Measurements from ENCODE around the gene PHAF1. TPM values are rescaled to one million over a fixed set of nuclear protein-coding genes. Genes with fewer than 3 reads are reported as not detected.

The PHAF1 gene
- total and polyA plus RNA-seq, 2 donors (not counting 1 experiment from before 2014, with no cell fraction given), result 18.8 to 20.7 TPM

DNA sequence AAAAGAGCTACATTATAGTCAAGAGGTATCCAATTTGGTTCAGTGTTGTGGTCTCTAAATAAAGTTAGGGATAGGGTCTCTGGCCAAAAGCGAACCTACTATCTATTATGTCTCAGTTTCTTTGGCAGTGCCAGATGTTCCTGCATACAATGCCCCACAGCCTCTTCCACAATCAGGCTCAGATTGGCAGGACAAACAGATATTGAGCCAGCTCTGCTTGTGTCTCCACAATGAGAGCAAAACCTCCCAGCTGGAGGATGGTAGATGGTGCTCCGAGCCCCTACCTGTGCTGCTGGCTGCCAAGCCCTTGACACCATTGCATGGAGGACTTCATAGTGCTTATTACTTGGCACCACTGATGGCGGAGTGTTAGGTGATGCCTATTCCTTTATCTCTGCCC, 19.7 kb downstream of the PHAF1 start:
- Histone ChIP-seq H3K4me1 (ENCODE audit: control insufficient read depth in 2 of 2, insufficient read depth in 2 of 2, low read length in 2 of 2) (no peaks in the 10 kb centered on the region), H4K20me1 (ENCODE audit: control insufficient read depth, insufficient read depth, low read length, poor library complexity, severe bottlenecking) (no peaks in the 10 kb centered on the region), H3K79me2 (ENCODE audit: control insufficient read depth, insufficient read depth, low read length) (no peaks in the 10 kb centered on the region), H3K27me3 (replicated peaks in 1 of 4; ENCODE audit: control extremely low read depth in 1 of 4, control insufficient read depth in 3 of 4, insufficient read depth in 4 of 4, low read length in 3 of 4) (no peaks in the 10 kb centered on the region), H3K4me2 (replicated peaks; ENCODE audit: low read depth, low read length, poor library complexity, severe bottlenecking) (no peak overlapping the region), H3K9ac (ENCODE audit: low read length) (no peak overlapping the region), H3K9me3 (ENCODE audit: control extremely low read depth in 1 of 3, control insufficient read depth in 2 of 3, insufficient read depth in 1 of 3, low read length in 2 of 3) (no peaks in the 10 kb centered on the region), H3K36me3 (replicated peaks in 1 of 2; ENCODE audit: control extremely low read depth in 1 of 2, control insufficient read depth in 1 of 2, extremely low read depth in 1 of 2, insufficient read depth in 2 of 2, low read length in 1 of 2) (peaks cover 0 to 45% of the 10 kb centered on the region in 2 experiments), H2AFZ (ENCODE audit: insufficient read depth, low read depth, low read length, poor library complexity, severe bottlenecking) (no peak overlapping the region), H3K4me3 (ENCODE audit: control extremely low read depth in 1 of 5, extremely low read depth in 1 of 5, insufficient read depth in 1 of 5, low read depth in 2 of 5, low read length in 4 of 5) (no peak overlapping the region), H3K27ac (ENCODE audit: low read length in 2 of 2) (no peak overlapping the region)
- ATAC-seq (ENCODE audit: low read depth), result no peak
- intact Hi-C loops (cut with micrococcal nuclease), result no loop called here
- CTCF ChIA-PET, result interaction anchor here (0.9 to 1.7 kb wide), 3 partner anchors 9 to 151 kb away, joined by 3 to 4 read pairs (median 3); no protein-coding TSS in a partner anchor
- no peak for DNase-seq
- POLR2A ChIA-PET, result no interaction called here
- TF ChIP-seq, protein P1, sequence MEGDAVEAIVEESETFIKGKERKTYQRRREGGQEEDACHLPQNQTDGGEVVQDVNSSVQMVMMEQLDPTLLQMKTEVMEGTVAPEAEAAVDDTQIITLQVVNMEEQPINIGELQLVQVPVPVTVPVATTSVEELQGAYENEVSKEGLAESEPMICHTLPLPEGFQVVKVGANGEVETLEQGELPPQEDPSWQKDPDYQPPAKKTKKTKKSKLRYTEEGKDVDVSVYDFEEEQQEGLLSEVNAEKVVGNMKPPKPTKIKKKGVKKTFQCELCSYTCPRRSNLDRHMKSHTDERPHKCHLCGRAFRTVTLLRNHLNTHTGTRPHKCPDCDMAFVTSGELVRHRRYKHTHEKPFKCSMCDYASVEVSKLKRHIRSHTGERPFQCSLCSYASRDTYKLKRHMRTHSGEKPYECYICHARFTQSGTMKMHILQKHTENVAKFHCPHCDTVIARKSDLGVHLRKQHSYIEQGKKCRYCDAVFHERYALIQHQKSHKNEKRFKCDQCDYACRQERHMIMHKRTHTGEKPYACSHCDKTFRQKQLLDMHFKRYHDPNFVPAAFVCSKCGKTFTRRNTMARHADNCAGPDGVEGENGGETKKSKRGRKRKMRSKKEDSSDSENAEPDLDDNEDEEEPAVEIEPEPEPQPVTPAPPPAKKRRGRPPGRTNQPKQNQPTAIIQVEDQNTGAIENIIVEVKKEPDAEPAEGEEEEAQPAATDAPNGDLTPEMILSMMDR (IDR thresholded peaks at IDR 0.05), result no peak
- no peak overlapping the region for H3K27ac Mint-ChIP-seq
- no peaks in the 10 kb centered on the region for H3K27me3 Mint-ChIP-seq
- H3K4me3 Mint-ChIP-seq, result no peak overlapping the region
- no peaks in the 10 kb centered on the region for H3K4me1 Mint-ChIP-seq
- no peaks in the 10 kb centered on the region for H3K9me3 Mint-ChIP-seq (ENCODE audit: insufficient read depth)
- 100% methylated on average over 2 of the region's 3 CpGs for WGBS (ENCODE audit: insufficient coverage)

DNA sequence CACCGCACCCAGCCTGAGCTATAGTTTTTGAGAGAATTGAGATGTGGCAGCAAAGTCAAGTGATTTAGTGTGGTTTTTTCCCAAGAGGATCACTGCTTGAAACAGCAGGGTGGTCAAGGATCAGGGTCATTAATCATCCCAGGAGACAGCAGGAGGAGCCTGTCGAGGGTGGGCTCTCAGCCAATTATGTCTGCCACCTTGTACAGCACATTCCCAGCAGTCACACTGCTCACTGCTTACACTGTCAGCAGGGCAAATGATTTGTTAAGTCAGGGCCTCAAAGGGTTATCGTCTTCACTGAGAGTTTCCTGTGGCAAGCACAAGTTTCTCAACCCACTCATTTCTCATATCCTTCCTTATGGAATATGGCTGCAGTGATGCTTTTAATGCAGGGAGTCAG, 27.9 kb downstream of the PHAF1 start:
- CTCF ChIA-PET, result interaction anchor here (0.8 to 1.3 kb wide), 4 partner anchors 9 to 36 kb away, joined by 3 to 6 read pairs (median 4); no protein-coding TSS in a partner anchor
- H3K4me1 Mint-ChIP-seq, result no peaks in the 10 kb centered on the region
- Histone ChIP-seq H3K4me3 (ENCODE audit: control extremely low read depth in 1 of 5, extremely low read depth in 1 of 5, insufficient read depth in 1 of 5, low read depth in 2 of 5, low read length in 4 of 5) (no peak overlapping the region), H2AFZ (ENCODE audit: insufficient read depth, low read depth, low read length, poor library complexity, severe bottlenecking) (no peak overlapping the region), H3K9ac (ENCODE audit: low read length) (no peak overlapping the region), H3K79me2 (ENCODE audit: control insufficient read depth, insufficient read depth, low read length) (no peaks in the 10 kb centered on the region), H3K27ac (ENCODE audit: low read length in 2 of 2) (no peak overlapping the region), H3K4me2 (replicated peaks; ENCODE audit: low read depth, low read length, poor library complexity, severe bottlenecking) (no peak overlapping the region), H4K20me1 (ENCODE audit: control insufficient read depth, insufficient read depth, low read length, poor library complexity, severe bottlenecking) (no peaks in the 10 kb centered on the region), H3K4me1 (ENCODE audit: control insufficient read depth in 2 of 2, insufficient read depth in 2 of 2, low read length in 2 of 2) (no peaks in the 10 kb centered on the region), H3K9me3 (ENCODE audit: control extremely low read depth in 1 of 3, control insufficient read depth in 2 of 3, insufficient read depth in 1 of 3, low read length in 2 of 3) (no peaks in the 10 kb centered on the region), H3K27me3 (replicated peaks in 1 of 4; ENCODE audit: control extremely low read depth in 1 of 4, control insufficient read depth in 3 of 4, insufficient read depth in 4 of 4, low read length in 3 of 4) (no peaks in the 10 kb centered on the region), H3K36me3 (replicated peaks in 1 of 2; ENCODE audit: control extremely low read depth in 1 of 2, control insufficient read depth in 1 of 2, extremely low read depth in 1 of 2, insufficient read depth in 2 of 2, low read length in 1 of 2) (peaks cover 2 to 67% of the 10 kb centered on the region in 2 experiments)
- ATAC-seq (ENCODE audit: low read depth), result no peak
- intact Hi-C loops (cut with micrococcal nuclease), result no loop called here
- no peak for TF ChIP-seq EZH2 (IDR thresholded peaks at IDR 0.05; ENCODE audit: borderline replicate concordance, insufficient read depth, low read depth, low read length, poor library complexity, severe bottlenecking)
- TF ChIP-seq, protein P1 (IDR thresholded peaks at IDR 0.05), result no peak
- H3K27ac Mint-ChIP-seq, result no peak overlapping the region
- H3K9me3 Mint-ChIP-seq (ENCODE audit: insufficient read depth), result no peaks in the 10 kb centered on the region
- DNase-seq, result no peak
- WGBS (ENCODE audit: insufficient coverage), result 63% methylated on average over 3 of the region's 3 CpGs
- no peaks in the 10 kb centered on the region for H3K27me3 Mint-ChIP-seq
- H3K4me3 Mint-ChIP-seq, result no peak overlapping the region
- POLR2A ChIA-PET, result no interaction called here
